ENCODE results near the gene FBXL7.
"Not testable (repeated sequence)": the region's sequence is repeated elsewhere in the genome, so short reads cannot be mapped to it uniquely, and the experiment has no call there.

FBXL7 gene

DNA sequence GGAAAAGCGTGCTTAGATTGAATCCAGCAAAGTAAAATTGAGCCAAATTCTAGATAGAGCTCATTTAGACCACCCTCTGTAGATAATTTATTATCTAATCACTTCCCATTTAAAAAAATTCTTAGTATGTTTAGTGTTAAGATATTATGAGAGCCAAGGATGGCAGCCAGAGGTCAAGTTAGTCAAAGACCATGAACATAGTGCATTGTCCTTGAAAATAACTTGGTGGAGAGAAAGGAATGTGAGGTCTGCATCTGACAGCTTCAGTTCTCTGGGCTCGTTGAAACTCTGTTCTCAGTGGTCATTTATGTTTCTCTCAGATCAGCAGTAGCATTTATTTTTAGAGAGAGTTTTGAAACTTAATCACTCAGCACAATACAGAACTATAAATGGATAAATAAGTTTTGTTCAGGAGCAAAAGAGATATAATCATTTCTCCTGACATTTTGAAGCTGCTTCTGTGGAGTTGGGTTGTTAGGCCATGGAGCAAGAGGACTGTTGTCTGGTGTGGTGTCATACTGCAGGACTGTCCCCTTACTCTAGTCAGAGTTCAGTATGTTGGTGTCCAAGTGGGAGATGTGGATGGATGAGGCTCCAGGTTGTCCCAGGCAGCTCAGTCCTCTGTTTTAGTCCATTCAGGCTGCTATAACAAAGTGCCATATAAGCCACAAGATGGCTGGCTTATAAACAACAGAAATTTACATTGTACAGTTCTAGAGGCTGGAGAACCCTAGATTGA, 337.7 kb downstream of the FBXL7 start:
- no peak for DNase-seq

DNA sequence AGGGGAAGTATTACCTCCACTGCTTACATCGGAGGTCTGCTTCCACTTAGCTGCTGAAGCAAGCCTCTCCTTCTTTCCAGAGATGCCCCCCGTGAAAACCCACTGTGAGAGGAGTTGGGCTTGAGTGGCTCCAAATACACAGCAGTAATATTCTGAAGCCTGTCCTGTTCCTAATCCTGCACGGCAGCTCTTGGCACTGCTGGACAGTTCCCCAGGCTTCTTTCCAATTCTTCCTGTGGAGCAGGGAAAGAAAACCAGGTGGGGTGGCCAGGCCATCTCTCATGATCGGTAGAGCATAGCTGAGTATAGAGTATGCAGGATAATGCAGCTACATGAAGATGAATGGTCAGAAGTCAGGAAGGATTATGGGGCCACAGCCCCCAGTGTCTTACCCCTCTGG, 344.3 kb downstream of the FBXL7 start:
- DNase-seq, result peak; percentile 65 to 68

DNA sequence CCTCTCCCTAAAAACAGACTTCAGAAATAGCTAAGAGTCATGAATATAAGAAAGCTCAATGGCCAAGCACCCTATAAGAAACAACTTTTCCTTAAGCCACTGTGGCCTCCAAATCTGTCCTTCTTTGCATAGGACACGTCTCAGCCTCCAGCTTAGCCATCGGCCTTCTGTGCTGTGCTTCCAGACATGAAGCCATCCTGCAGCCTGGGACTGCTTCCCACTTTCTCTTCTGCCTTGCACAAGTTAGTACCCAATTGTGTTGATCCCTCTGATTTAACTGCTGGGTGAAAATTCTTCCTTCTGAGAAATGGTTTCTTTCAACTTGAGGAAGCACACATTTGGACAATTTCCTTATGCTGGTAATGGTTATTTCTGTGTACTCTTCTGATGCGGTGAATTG, 344.9 kb downstream of the FBXL7 start:
- peak in 1 of 2 experiments; percentile 38 for DNase-seq

DNA sequence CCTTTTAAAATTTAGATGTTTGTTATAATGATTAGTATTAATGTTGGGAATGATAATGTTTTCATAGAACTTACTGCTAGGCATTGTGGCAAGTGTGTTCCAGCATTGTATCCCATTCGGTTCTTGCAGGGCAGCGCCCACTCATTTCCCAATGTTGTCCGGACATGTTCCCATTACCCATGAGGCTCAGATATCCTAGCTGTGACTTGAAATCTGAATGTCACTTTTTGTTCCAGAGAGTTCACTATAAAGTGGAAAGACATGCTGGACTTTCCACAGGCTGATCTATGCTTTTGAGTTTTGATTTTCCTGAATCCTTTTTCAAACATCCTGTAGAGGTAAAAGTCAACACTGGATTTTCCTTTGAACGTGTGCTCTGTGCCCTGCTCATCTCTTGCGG, 350.6 kb downstream of the FBXL7 start:
- DNase-seq, result no peak

DNA sequence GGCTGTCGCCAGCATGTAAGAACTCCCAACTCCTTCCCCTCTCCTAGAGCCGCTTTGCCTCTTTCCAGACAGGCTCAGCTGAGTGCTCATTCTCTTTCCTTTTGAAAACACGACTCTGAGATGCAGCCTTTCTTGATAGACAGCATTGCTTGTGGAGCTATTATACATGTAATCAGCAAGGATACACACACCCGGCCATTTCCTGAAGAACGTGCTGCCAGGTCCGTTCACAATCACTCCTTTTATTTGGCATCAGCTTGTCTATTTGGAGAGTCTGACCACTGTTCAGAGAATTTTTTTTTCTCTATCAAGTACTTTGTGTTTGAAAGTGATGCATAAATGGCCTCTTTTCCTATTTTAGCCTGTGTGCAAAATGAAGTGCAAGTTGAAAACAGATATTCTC, 351.0 kb downstream of the FBXL7 start:
- no peak for DNase-seq

DNA sequence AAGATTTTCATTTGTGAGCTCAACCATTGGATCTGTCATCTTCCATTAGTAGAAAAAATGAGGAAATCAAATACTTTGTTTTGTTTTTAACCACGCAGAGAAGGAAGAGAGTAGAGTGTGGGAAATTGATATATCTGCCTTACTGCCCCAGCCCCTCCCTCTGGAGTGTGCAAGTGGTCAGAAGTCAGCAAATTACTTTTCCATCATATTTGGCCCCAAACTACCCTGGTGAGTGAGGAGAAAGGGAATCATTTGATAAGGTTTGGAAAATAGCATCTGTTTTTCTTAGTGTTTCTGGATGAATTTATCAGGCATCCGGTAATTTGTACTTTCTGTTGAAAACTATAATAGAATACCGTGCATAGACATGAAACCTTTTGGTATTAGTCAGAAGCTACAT, 352.2 kb downstream of the FBXL7 start:
- no peak for DNase-seq

DNA sequence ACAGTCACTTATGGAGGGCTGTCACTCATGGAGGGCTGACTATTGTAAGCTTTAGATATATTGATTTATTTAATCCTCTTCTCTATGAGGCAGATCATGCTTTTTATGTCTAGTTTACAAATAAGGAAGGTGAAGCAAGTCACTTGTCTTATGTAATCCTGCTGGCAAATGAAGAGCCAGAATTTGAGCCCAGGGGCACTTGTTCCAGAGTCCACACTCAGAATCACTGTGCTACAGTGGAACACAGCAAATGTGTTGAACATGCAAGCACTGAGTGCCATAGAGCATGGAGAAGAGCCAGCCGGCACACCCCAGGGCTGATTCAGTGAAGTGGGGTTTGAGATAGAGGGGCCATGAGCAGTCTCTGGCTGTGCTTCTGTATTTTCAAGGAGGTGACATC, 353.0 kb downstream of the FBXL7 start:
- no peak for DNase-seq

DNA sequence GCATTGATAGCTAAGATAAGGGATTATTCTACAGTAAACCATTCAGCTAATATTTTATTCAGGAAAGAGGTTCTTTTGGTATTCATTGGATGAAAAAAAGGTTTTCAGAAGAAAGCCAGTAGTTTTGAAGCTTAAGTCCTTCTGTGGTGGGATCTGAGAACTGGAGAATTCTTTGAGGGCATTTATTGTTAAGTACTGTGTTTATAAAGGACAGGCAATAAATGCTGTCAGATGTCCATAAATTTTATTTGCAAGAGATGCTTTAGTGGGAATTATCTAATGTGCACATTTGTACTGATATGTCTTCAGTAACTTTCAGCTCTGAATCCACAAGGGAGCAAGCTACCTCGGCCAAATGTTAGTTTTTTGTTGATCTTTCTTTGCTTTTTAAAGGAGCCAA, 358.3 kb downstream of the FBXL7 start:
- DNase-seq, result no peak

DNA sequence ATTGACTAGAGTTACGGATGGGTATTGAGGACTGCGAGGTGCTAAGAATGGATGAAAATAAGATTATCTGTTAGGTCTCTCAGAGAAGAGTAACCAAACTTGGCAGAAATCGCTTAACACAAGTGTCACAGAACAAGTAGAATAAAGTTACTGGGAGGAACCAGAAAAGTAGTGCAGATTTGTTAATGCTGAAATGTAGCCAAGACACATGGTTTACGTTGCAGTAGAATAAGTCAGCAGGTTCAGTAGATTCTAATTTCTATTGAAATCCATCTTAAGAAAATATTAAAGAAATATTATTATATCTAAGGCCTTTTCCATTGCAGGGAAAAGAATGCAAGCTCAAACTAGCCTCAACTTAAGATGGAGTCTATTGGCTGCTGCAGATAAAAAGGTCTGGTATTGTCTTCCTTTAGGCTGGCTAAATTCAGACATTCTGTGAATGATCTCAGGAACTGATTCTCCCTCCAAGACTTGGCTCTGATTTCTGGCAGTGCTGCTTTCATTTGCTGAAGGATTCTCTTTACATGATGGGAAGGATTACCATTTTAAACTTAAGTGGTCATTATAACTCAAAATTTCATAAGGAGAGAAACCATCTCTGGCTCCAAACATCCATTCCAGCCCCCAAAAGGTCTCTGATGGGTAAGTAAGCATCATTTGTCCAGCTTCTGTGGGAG, 364.7 kb downstream of the FBXL7 start:
- DNase-seq, result no peak

DNA sequence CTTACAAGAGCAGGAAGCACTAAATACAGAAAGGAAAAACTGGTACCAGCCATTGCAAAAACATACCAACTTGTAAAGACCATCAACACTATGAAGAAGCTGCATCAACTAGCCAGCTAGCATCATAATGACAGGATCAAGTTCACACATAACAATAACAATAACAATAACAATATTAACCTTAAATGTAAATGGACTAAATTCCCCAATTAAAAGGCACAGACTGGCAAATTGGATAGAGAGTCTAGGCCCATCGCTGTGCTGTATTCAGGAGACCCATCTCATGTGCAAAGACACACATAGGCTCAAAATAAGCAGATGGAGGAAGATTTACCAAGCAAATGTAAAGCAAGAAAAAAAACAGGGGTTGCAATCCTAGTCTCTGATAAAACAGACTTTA, 372.3 kb downstream of the FBXL7 start:
- DNase-seq, result not testable (repeated sequence)

DNA sequence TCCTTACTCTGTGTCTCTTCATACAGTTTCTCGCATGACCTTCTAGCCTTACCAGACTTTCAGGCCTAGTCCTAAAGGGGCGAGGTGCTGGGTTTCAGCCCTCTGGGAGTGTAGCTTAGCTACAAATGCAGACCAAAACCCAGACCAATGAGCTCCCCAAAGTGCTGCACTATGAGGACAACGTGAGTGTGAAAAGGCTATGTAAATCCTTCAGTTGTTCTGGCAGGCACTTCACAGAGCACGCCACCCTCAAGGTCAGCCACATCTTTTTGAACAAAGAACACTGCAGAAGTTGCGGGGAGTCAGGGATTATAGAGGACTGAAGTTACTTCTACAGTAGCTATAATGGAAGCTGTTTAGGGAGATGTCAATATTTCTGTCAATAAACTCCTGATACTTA, 377.9 kb downstream of the FBXL7 start:
- DNase-seq, result no peak

DNA sequence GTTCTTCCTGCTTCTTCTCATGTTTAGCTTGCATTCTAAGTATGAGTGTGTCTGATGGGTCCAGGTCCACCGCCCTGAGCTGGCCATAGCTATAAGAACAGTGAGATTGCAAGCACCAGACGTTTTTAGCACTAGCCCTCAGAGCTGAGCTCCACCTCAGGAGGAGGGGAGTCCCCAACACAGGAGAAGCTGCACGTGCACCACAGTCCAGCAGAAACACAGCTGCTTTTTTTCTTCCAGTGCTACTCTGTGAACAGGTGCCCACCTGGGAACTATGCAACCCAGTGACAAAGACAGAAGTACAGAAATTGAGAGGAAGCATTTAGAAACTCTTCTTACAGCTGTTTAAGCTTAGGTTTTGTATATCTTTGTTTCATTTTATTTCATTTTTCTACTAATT, 380.2 kb downstream of the FBXL7 start:
- DNase-seq, result no peak

DNA sequence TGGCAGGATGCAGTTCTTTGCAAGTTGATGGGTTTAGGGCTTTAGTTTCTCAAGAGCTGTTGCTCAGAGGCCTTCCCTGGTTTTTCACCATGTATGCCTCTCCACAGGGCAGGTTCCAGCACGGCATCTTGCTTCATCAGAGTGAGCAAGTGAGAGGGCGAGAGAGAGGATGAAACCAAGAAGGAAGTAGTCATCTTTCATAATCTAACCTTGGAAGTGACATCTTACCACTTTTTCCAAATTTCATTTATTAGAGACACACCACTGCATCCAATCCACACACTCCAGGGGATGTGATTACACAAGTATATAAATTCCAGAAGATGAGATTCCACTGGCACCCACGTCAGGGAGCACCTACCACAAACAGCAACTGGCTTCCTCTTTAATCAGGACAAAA, 385.2 kb downstream of the FBXL7 start:
- no peak for DNase-seq

DNA sequence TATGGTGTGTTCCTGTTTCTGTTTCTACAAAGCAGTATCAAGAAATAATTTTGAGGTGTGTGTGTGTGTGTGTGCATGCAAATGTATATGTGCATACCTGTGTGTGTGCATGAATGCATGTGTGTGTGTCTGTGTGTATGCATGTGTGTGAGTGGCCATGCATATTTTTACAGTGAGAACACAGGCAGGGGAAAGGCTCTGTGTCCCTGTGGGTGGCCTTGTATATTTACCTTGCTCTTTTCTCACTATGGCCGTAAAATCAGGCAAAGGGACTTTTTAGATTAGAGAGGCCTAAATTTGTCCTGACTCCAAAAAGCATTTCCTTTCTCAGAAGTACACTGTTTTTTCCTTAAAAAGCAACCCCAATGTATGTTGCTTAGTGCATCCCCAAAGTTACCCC, 386.2 kb downstream of the FBXL7 start:
- no peak for DNase-seq

DNA sequence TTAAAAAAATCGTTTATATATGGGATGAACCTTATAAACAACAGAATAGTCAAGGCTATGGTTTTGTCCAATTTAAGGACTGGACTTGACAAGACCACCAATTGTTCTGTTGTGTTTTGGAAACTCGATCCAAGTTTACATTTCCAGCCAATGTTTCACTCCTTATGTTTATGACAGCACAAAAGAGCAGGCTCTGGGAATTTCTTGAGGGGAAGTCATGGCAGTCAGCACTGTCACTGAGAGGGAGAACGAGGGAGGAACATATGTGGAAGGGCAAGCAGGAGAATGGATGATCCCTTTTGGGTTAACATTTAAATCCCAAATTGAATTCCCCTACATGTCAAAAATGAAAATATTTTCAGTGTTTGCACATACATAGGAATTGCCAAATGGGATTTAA, 387.1 kb downstream of the FBXL7 start:
- DNase-seq, result no peak

DNA sequence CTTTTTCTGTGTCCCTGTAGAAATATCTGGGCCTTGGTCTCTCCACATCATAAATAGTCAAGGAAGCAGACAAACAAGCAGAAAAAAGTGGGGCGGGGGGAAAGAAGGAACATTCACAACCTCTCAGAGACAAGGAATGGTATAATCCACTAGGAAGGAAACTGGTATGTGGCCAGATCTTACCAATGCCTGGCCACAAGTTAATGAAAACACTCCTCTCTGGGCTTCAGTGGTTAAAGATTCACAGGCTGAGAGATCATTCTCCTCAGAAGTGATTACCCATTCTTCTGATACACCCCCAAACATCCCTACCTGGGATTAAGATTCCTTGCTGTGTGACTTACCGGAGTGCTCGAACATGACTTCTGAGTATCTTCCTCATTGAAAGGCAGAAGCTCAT, 389.0 kb downstream of the FBXL7 start:
- DNase-seq, result no peak

DNA sequence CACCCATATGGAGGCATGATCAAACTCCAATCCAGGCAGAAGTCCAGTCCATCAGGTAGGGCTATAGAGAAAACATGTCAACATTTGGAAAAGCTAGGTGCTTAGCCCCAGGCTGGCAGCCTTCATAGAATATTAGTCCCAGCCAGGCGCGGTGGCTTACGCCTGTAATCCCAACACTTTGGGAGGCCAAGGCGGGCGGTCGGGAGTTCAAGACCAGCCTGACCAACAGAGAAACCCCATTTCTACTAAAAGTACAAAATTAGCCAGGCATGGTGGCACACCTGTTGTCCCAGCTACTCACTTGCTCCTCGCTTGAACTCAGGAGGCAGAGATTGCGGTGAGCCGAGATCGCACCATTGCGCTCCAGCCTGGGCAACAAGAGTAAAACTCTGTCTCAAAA, 393.9 kb downstream of the FBXL7 start:
- no peak for DNase-seq

DNA sequence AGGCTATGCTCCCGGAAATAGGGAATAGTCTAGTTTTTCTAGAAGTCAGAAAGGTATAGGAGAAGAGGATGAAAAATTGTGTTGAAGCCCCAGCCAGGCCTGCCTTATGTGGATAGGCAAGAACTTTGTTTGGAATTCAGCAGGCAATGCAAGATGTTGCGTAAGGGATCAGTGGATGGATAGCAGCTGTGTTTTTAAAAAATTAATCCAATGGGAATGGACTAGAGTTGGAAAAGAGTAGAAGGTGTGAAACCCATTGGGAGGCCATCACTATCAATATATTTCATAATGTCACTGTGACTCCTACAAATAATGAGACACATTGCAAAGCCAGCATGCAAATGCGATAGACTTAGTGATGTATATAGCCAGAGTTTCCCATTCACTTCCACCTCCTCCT, 397.7 kb downstream of the FBXL7 start:
- no peak for DNase-seq

DNA sequence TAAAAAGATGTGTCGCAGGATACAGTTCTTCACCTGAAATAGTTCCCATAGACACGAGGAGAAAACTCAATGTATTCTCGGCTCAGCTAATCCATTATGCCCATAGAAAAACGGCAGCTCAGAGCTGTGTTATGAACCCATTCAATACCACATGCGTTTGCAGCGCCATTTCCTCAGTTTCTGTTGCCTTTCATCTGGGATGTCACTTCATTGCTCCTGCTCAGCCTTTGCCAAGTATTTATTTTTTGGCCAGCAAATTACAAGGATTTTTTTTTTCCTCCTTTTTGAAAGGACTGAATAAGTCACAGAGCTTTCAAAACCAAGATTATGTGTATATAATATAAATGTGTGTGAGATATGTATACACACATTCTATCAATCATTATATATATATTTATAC, 398.7 kb downstream of the FBXL7 start:
- no peak for DNase-seq

DNA sequence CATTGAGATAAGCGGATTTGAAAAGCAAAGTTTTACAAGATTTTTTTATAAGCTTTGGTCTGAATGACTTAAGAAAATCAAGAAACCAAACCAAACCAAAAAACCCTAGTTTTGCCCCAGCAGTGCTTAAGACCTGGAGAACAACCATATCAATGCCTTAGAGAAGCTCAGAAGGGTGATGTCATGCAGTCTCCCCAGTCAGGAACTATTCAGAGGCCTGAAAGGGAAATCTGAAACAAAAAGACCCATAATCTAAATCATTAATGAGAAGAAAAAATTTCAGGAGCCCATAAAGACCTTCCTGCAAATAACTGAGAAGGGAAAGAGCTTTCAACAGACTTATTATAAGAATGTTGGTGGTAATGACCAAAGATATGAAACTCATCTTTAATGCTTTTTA, 399.5 kb downstream of the FBXL7 start:
- no peak for DNase-seq

DNA sequence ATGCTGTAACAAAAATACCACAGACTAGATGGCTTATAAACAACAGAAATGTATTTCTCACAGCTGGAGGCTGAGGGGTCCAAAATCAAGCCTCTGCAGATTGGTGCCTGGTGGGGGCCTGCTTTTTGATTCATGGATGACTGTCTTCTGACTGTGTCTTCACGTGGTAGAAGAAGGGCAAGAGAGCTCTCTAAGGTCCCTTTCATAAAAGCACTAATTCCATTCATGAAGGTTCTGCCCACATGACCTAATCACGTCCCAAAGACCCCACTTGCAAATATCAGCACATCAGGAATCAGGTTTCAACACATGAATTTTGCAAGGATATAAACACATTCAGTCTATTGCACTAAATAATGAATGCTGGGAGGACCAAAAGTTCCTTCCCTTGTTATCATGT, 401.2 kb downstream of the FBXL7 start:
- DNase-seq, result no peak

DNA sequence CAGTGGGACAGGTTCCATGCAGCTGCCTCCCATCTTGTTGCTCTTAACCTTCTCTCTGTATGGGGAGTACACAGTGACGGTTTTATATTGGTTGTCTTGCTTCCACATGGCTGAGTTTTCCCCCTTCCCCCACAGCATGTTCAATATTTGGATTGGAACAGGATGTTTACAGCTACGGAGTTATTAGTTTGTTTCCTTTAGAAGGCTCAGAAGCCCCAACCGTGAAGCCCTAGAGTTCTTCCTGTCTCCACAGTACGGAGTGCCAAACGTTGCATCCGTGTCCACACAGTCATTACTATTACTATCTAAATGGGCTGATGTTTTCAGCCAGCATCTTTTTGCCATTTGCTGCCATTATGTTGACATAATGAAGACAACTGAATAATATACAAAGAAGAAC, 402.1 kb downstream of the FBXL7 start:
- no peak for DNase-seq

DNA sequence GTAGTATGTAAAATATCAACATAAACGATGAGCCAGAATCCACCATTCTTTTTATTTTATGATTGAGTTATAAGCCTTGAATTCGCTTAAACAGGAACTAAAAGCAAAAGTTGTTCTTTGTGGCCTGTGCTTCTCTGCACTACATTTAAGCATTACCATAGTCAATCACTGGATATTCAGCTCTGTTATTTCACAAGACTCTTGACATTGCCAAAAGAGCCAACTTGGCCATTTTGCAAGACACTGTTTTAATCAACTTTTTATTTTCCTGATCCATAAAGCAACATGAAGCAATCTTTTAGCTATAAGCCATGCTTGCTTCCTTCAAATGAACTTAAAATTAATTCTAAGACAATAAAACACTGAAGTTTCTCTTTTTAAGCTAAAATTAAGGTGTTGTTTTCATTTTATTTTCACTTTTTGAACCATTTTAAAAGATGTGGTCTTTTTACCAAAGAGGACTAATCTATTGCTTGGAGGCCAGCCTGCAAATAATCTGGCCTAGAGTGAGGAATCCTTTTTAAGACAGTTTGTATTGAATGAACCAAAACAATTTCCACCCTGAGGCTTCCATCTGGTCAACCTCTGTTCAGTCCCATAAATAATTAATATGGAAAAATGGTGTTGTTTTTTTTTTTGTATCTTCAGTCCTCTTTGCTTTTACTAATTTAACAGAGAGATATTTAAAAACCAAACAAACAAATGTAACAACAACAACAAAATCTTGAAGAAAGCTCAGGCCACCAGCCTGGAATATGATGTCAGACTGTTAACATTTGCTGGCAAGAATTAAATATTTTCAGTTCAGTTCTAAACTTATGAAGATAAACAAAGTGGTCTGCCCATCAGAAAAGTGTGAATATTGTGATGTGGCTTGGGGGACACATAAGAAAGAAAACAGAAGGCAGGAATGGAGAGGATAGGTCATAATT, 405.2 kb downstream of the FBXL7 start:
- no peak for DNase-seq

DNA sequence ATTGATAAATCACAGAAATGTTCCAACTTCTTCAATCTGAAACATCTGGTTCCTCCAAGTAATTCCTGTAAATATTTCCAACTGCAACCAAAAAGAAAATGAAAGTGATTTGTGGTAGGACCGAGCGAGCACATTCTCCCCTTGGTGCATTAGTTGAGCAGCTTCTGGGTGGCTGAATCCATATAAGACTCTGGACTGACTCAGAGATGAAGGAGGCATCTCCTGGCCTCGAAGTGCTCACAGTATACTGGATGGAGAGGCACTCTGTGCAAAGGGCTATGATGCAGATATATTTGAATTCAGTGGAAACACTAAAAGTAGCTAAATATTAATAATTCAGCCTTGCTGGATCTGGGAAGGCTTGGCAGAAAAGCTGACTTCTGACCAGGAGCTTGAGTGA, 414.7 kb downstream of the FBXL7 start:
- DNase-seq, result no peak
